Measurements from ENCODE around the gene IL17RE. TPM values are rescaled to one million over a fixed set of nuclear protein-coding genes. Genes with fewer than 3 reads are reported as not detected.

IL17RE gene
- 0.72 and 0.88 TPM in 2 replicates for total RNA-seq

GRCh38 chr3:9902372-9903237 is at the start of gene IL17RE:
TSS of gene IL17RE (plus strand) at chr3:9902848. CDS start at chr3:9902933, 85 bp downstream.

GRCh38 chr3:9879830-9880549 is 22.7 kb upstream of the IL17RE start, which contains the start of gene CIDEC:
TSS of gene CIDEC (minus strand) at chr3:9880253. CDS start at chr3:9878486, 1,767 bp downstream.

GRCh38 chr3:9890249-9891071 is 12.2 kb upstream of the IL17RE start, which contains the start of gene JAGN1:
TSS of gene JAGN1 (plus strand) at chr3:9890610. CDS start at chr3:9890723, 113 bp downstream.

GRCh38 chr3:9916734-9917680 is 14.4 kb downstream of the IL17RE start, which contains the start of gene IL17RC:
TSS of gene IL17RC (plus strand) at chr3:9917098. CDS start at chr3:9917316, 218 bp downstream.

GRCh38 chr3:9933561-9934234 is 31.1 kb downstream of the IL17RE start, which contains the start of gene CRELD1:
TSS of gene CRELD1 (plus strand) at chr3:9933834. CDS start at chr3:9934439, 605 bp downstream.

GRCh38 chr3:9951962-9952805 is 49.5 kb downstream of the IL17RE start, which contains the start of gene PRRT3:
TSS of gene PRRT3 (minus strand) at chr3:9952408. CDS start at chr3:9950115, 2,293 bp downstream.

Small RNA genes lying within 50 kb of the gene (small RNA-seq; reads per million reads assigned to genes)
- gene RNU6-882P (ENCODE audit: low replicate concordance), result not detected

Other genes with a start within 250 kb of the IL17RE start
- not detected in 2 replicates for gene CPNE9, start 199.0 kb upstream of the IL17RE start, total RNA-seq
- 20.8 and 30.4 TPM in 2 replicates for gene BRPF1, start 171.1 kb upstream of the IL17RE start, total RNA-seq
- gene OGG1, start 152.9 kb upstream of the IL17RE start, total RNA-seq, result 25.6 and 34.9 TPM in 2 replicates
- 13.3 and 25.2 TPM in 2 replicates for gene CAMK1, start 132.9 kb upstream of the IL17RE start, total RNA-seq
- 79.0 and 108 TPM in 2 replicates for gene TADA3, start 110.4 kb upstream of the IL17RE start, total RNA-seq
- 147 and 327 TPM in 2 replicates for gene ARPC4, start 109.8 kb upstream of the IL17RE start, total RNA-seq
- 23.0 and 32.6 TPM in 2 replicates for gene TTLL3, start 92.6 kb upstream of the IL17RE start, total RNA-seq
- 29.8 and 36.2 TPM in 2 replicates for gene RPUSD3, start 58.8 kb upstream of the IL17RE start, total RNA-seq
- gene CIDEC, start 22.6 kb upstream of the IL17RE start, total RNA-seq, result not detected in 2 replicates
- 30.6 and 46.0 TPM in 2 replicates for gene JAGN1, start 12.2 kb upstream of the IL17RE start, total RNA-seq
- gene IL17RC, start 14.2 kb downstream of the IL17RE start, total RNA-seq, result 43.4 and 46.4 TPM in 2 replicates
- gene CRELD1, start 31.0 kb downstream of the IL17RE start, total RNA-seq, result 13.3 and 104 TPM in 2 replicates
- 2.6 and 2.7 TPM in 2 replicates for gene PRRT3, start 49.6 kb downstream of the IL17RE start, total RNA-seq
- gene EMC3, start 84.0 kb downstream of the IL17RE start, total RNA-seq, result 53.7 and 56.7 TPM in 2 replicates
- gene FANCD2, start 123.6 kb downstream of the IL17RE start, total RNA-seq, result 1.8 and 43.8 TPM in 2 replicates
- gene FANCD2OS, start 205.4 kb downstream of the IL17RE start, total RNA-seq, result not detected in 2 replicates
- gene BRK1, start 212.8 kb downstream of the IL17RE start, total RNA-seq, result 54.5 and 79.9 TPM in 2 replicates
- 35.5 and 40.7 TPM in 2 replicates for gene VHL, start 238.9 kb downstream of the IL17RE start, total RNA-seq